IPS DF 6.9 (cell line): ENCODE data around the gene APOL6.

Experiments used
- DNase-seq: peaks from one replicate; pipeline ENCODE4 v3.0.0-alpha.2; 2013; ENCODE audit warnings: low read depth, low spot score
- H3K27ac ChIP-seq: one replicate; pipeline ENCODE4 v1.5.1; 2013; ENCODE audit warnings: low read length, control low read depth
- H3K27me3 ChIP-seq: 2 replicates; pipeline ENCODE4 v1.6.1; 2013; ENCODE audit warnings: mild to moderate bottlenecking, low read length; ENCODE audit not compliant: control insufficient read depth, insufficient read depth
- H3K36me3 ChIP-seq: 2 replicates; pipeline ENCODE4 v1.6.1; 2013; ENCODE audit warnings: low read length; ENCODE audit not compliant: control insufficient read depth, insufficient read depth
- H3K4me1 ChIP-seq: 2 replicates; pipeline ENCODE4 v1.6.1; 2013; ENCODE audit warnings: low read length; ENCODE audit not compliant: control insufficient read depth, insufficient read depth
- H3K4me3 ChIP-seq: 2 replicates; pipeline ENCODE4 v1.5.1; 2013; ENCODE audit warnings: mild to moderate bottlenecking, low read length
- H3K9me3 ChIP-seq: 2 replicates; pipeline ENCODE4 v1.6.1; 2013; ENCODE audit warnings: low read length, inconsistent platforms; ENCODE audit not compliant: control insufficient read depth, insufficient read depth
- WGBS: extraction: QIAGEN DNeasy Blood & Tissue Kit; methylation state at CpG from one replicate; pipeline ENCODE4 v1.1.7; 2013; ENCODE audit warnings: mixed read lengths, missing lambda C conversion rate; ENCODE audit not compliant: insufficient read length, insufficient coverage; 5-methylcytosine and 5-hydroxymethylcytosine counted together

Gene APOL6

GRCh38 chr22:35608088-35608487, 40.2 kb upstream of the APOL6 start:
- no peaks in the 10 kb centered on the region for H3K27me3 ChIP-seq
- WGBS = no CpG with 5 or more reads among the region's 11 CpGs

GRCh38 chr22:35609261-35609660, 39.0 kb upstream of the APOL6 start:
- no CpG with 5 or more reads among the region's 9 CpGs for WGBS
- H3K4me1 ChIP-seq = no peaks in the 10 kb centered on the region
- no peak for DNase-seq
- H3K27ac ChIP-seq = no peak overlapping the region
- H3K4me3 ChIP-seq = no peak overlapping the region
- H3K36me3 ChIP-seq = no peaks in the 10 kb centered on the region
- H3K27me3 ChIP-seq = no peaks in the 10 kb centered on the region
- no peaks in the 10 kb centered on the region for H3K9me3 ChIP-seq

More at GRCh38 chr22:35608088-35608487, 40.2 kb upstream of the APOL6 start:
- Histone ChIP-seq H3K9me3 (no peaks in the 10 kb centered on the region), H3K4me3 (no peak overlapping the region), H3K4me1 (no peaks in the 10 kb centered on the region), H3K27ac (no peak overlapping the region), H3K36me3 (no peaks in the 10 kb centered on the region)
- no peak for DNase-seq

- no peak overlapping the region for H3K4me3 ChIP-seq
- no peak for DNase-seq
- no CpG with 5 or more reads among the region's 4 CpGs for WGBS
- H3K27ac ChIP-seq = no peak overlapping the region
- H3K36me3 ChIP-seq = no peaks in the 10 kb centered on the region
- no peaks in the 10 kb centered on the region for H3K27me3 ChIP-seq
- no peaks in the 10 kb centered on the region for H3K4me1 ChIP-seq
- H3K9me3 ChIP-seq = no peaks in the 10 kb centered on the region
Observed at GRCh38 chr22:35609761-35610160, 38.5 kb upstream of the APOL6 start.

DNA sequence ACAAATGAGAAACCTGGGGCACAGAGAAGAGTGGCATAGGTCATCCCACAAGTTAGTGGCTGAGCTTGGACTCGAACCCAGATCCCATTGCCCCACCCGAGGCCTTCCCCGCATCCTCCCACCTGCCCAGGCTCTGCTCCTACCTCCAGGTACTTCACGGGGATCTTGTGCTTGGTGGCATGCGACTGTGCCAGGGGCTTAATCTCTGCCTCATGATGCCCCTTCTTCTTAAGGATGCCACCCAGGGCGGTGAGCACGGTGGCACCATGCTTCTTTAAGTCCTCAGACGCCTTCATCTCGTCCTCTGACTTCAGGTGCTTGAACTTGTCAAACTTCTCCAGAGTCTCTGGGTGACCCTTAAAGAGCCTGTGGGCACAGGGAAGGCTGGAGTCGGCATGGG, 37.5 kb upstream of the APOL6 start:
- H3K4me3 ChIP-seq = no peak overlapping the region
- H3K27ac ChIP-seq = no peak overlapping the region
- H3K36me3 ChIP-seq = no peaks in the 10 kb centered on the region
- DNase-seq = no peak
- WGBS = no CpG with 5 or more reads among the region's 10 CpGs
- no peaks in the 10 kb centered on the region for H3K4me1 ChIP-seq
- no peaks in the 10 kb centered on the region for H3K9me3 ChIP-seq
- no peaks in the 10 kb centered on the region for H3K27me3 ChIP-seq

GRCh38 chr22:35611200-35611890, 36.9 kb upstream of the APOL6 start:
- Histone ChIP-seq H3K9me3 (no peaks in the 10 kb centered on the region), H3K27me3 (no peaks in the 10 kb centered on the region), H3K27ac (no peak overlapping the region), H3K4me1 (no peaks in the 10 kb centered on the region), H3K4me3 (no peak overlapping the region), H3K36me3 (no peaks in the 10 kb centered on the region)
- no CpG with 5 or more reads among the region's 6 CpGs for WGBS
- DNase-seq = no peak

DNA sequence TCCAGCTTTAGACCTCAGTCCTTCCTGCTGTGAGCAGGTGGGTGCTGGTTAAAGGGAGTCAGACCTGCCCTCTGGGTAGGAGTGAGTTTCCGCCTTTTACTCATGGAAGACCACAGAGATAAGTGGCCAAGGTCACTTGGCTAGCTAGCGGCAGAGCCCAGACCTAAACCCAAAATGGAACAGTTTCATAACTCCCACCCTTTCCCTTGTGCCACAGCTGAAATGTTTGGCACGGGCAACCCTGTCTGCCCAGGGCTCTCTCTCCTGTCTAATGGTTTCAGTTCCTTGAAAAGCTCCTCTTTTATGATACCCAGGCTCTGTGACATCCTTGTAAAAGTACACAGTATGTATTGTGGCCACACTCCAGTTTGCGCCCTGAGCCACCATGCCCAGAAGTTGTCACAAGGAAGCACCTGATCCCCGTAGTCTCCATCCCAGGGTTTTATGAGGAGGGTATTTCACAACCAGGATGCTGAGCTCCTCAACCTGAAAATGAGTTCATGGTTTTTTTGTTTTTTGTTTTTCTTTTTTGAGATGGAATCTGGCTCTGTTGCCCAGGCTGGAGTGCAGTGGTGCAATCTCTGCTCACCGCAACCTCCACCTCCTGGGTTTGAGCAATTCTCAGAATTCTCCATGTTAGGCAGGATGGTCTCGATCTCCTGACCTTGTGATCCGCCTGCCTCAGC, 36.2 kb upstream of the APOL6 start:
- Histone ChIP-seq H3K27me3 (no peaks in the 10 kb centered on the region), H3K9me3 (no peaks in the 10 kb centered on the region), H3K36me3 (no peaks in the 10 kb centered on the region), H3K4me1 (no peaks in the 10 kb centered on the region), H3K27ac (no peak overlapping the region), H3K4me3 (no peak overlapping the region)
- WGBS = no CpG with 5 or more reads among the region's 8 CpGs
- no peak for DNase-seq

DNA sequence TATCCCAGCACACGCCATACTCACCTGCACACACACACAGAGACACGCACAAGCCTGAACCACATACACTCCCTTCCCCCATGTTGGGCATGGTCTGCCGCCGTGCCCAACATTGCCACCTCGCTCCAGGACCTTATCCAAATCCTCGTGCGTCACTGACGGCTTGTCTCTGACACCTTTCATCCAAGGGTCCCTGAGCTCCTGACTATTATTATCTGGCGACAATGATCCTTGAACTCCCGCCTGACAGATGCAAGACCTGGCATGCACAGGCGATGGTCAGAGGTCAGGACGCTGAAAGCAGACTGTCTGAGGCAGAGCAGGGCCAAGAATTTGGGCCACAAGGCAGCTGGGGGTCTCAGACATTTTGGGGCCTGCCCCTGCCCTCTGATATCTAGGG, 35.3 kb upstream of the APOL6 start:
- no peak for DNase-seq
- Histone ChIP-seq H3K4me3 (no peak overlapping the region), H3K4me1 (no peaks in the 10 kb centered on the region), H3K27me3 (no peaks in the 10 kb centered on the region), H3K36me3 (no peaks in the 10 kb centered on the region), H3K9me3 (no peaks in the 10 kb centered on the region), H3K27ac (no peak overlapping the region)
- no CpG with 5 or more reads among the region's 12 CpGs for WGBS

DNA sequence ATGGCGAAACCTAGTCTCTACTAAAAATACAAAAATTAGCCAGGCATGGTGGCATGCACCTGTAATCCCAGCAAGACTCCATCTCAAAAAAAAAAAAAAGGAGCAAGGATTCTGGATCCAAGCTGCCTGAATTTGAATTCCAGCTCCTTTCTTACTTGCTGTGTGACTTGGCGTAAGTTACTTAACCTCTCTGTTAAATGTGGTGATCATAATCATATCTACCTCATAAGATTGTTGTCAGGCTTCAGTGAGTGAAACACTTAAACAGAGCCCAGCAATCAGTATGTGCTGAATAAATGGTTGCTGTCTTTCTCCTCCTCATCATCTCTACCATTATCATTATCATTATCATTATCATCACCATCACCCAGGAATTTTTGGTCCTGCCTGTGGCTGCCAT, 33.8 kb upstream of the APOL6 start:
- Histone ChIP-seq H3K36me3 (no peaks in the 10 kb centered on the region), H3K4me3 (no peak overlapping the region), H3K27ac (no peak overlapping the region), H3K9me3 (no peaks in the 10 kb centered on the region), H3K27me3 (no peaks in the 10 kb centered on the region), H3K4me1 (no peaks in the 10 kb centered on the region)
- no CpG with 5 or more reads among the region's 2 CpGs for WGBS
- DNase-seq = no peak

GRCh38 chr22:35615156-35615555, 33.1 kb upstream of the APOL6 start:
- H3K36me3 ChIP-seq = no peaks in the 10 kb centered on the region
- no peaks in the 10 kb centered on the region for H3K4me1 ChIP-seq
- H3K27ac ChIP-seq = no peak overlapping the region
- no peak overlapping the region for H3K4me3 ChIP-seq
- H3K27me3 ChIP-seq = no peaks in the 10 kb centered on the region
- H3K9me3 ChIP-seq = no peaks in the 10 kb centered on the region
- DNase-seq = no peak
- WGBS = no CpG with 5 or more reads among the region's 6 CpGs

- no peaks in the 10 kb centered on the region for H3K4me1 ChIP-seq
- no CpG with 5 or more reads among the region's 7 CpGs for WGBS
- no peaks in the 10 kb centered on the region for H3K36me3 ChIP-seq
- H3K9me3 ChIP-seq = no peaks in the 10 kb centered on the region
- no peaks in the 10 kb centered on the region for H3K27me3 ChIP-seq
- no peak overlapping the region for H3K4me3 ChIP-seq
- no peak for DNase-seq
- no peak overlapping the region for H3K27ac ChIP-seq
Observed at GRCh38 chr22:35616043-35616442, 32.2 kb upstream of the APOL6 start.
